Uterus (tissue), 2 donors: ENCODE data around the gene PRODH2.

Source experiments
- POLR2A ChIP-seq, 2 donors: fragments of 450-650 bp; IDR thresholded peaks; one replicate each; pipeline ENCODE4 v1.6.1; 2016; ENCODE audit warnings: antibody characterized with exemption in 2 of 2, mild to moderate bottlenecking in 1 of 2, moderate library complexity in 1 of 2
- TF ChIP-seq, protein P1 (sequence below), 4 experiments: fragments of 200-600 bp in 2 of 4; fragments of 450-650 bp in 2 of 4; sonication (generic) in 2 of 4; IDR thresholded peaks; one replicate each; pipeline ENCODE4 v1.5.1; 2016 to 2019; ENCODE audit warnings: antibody characterized with exemption in 4 of 4, mild to moderate bottlenecking in 2 of 4, moderate library complexity in 1 of 4

DNA sequence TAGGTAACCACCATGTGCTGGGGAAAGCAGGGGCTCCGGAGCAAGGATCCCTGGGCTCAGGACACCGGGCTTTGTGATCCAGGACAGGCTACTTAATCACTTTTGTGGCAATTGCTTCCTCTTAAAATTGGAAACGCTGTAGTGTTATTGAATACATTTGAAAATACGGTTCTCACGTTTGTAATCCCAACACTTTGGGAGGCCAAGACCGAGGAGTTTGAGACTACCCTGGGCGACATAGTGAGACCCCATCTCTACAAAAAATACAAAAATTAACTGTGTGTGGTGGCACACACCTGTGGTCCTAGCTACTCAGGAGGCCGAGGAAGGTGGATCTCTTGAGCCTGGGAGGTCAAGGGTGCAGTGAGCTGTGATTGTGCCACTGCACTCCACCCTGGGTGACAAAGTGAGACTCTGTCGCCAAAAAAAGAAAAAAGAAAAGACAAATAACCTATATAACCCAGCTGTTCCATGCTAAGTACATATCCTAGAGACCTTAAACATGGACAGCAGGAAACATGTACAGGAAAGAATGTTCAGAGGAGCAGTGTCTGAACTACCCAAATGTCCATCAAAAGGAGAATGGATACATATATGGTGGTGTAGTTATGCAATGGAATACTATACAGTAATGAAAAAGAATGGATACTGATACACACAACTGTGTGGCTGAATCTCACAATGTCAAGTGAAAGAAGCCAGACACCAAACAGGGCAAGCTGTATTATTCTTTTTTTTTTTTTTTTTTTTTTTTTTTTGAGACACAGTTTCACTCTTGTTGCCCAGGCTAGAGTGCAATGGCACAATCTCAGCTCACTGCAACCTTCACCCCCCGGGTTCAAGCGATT is 622 bp upstream of the PRODH2 start:
- TF ChIP-seq POLR2A (IDR thresholded peaks at IDR 0.05), result no peak
- TF ChIP-seq, protein P1, sequence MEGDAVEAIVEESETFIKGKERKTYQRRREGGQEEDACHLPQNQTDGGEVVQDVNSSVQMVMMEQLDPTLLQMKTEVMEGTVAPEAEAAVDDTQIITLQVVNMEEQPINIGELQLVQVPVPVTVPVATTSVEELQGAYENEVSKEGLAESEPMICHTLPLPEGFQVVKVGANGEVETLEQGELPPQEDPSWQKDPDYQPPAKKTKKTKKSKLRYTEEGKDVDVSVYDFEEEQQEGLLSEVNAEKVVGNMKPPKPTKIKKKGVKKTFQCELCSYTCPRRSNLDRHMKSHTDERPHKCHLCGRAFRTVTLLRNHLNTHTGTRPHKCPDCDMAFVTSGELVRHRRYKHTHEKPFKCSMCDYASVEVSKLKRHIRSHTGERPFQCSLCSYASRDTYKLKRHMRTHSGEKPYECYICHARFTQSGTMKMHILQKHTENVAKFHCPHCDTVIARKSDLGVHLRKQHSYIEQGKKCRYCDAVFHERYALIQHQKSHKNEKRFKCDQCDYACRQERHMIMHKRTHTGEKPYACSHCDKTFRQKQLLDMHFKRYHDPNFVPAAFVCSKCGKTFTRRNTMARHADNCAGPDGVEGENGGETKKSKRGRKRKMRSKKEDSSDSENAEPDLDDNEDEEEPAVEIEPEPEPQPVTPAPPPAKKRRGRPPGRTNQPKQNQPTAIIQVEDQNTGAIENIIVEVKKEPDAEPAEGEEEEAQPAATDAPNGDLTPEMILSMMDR (IDR thresholded peaks at IDR 0.05), result no peak
